ENCODE results near the gene RNF121.

RNF121 gene

DNA sequence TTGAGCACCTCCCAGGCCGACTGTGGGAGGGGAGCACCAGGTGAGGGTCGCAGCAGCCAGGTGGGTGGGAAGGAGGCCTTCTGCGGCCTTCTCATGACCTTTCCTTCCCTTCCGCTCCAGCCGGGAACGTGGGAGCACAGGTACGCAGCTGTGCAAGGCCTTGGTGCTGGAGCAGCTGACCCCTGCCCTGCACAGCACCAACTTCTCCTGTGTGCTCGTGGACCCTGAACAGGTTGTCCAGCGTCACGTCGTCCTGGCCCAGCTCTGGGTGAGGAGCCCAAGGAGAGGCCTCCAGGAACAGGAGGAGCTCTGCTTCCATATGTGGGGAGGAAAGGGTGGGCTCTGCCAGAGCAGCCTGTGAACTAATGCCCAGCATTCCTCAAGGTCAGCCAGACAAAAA, 72.4 kb downstream of the RNF121 start:
- TF ChIP-seq, protein P1, sequence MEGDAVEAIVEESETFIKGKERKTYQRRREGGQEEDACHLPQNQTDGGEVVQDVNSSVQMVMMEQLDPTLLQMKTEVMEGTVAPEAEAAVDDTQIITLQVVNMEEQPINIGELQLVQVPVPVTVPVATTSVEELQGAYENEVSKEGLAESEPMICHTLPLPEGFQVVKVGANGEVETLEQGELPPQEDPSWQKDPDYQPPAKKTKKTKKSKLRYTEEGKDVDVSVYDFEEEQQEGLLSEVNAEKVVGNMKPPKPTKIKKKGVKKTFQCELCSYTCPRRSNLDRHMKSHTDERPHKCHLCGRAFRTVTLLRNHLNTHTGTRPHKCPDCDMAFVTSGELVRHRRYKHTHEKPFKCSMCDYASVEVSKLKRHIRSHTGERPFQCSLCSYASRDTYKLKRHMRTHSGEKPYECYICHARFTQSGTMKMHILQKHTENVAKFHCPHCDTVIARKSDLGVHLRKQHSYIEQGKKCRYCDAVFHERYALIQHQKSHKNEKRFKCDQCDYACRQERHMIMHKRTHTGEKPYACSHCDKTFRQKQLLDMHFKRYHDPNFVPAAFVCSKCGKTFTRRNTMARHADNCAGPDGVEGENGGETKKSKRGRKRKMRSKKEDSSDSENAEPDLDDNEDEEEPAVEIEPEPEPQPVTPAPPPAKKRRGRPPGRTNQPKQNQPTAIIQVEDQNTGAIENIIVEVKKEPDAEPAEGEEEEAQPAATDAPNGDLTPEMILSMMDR (IDR thresholded peaks at IDR 0.05; ENCODE audit: low read depth, low read length, missing control alignments): no peak
- DNase-seq (ENCODE audit: extremely low read depth, low read depth): no peak

DNA sequence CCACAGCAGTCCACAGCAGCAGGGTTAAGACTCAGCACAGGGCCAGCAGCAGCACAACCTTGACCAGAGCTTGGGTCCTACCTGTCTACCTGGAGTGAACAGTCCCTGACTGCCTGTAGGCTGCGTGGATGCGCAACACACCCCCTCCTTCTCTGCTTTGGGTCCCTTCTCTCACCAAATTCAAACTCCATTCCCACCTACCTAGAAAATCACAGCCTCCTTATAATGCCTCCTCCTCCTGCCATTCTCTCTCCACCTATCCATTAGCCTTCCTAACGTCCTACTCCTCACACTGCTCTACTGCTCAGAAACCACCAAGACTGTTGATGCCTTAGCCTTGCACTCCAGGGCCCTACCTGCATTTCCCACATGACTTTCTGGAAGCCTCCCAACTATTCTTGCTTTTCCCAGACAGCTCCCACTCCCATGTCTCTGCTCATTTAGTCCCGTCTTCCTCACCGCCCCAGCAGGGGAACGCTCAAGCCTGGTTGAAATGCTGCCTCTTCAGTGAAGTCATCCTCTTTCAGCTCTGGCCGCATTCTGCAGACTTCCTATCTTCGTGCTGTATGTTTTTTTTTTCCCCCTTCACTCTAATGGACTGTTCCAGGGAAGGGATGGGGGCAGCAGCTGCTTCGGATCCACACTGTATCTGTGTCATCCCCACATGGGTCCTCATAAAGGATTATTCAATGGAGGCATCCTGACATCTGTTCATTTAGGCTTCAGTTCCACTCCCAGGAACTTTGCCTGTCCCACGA, 73.2 kb downstream of the RNF121 start:
- H3K4me3 ChIP-seq (replicated peaks; ENCODE audit: low read depth, low read length): no peak overlapping the region
- DNase-seq (ENCODE audit: extremely low read depth, low read depth): no peak
- TF ChIP-seq, protein P1 (IDR thresholded peaks at IDR 0.05; ENCODE audit: low read depth, low read length, missing control alignments): no peak

More for the DNA sequence above, 72.4 kb downstream of the RNF121 start:
- no peak overlapping the region for H3K4me3 ChIP-seq (replicated peaks; ENCODE audit: low read depth, low read length)

DNA sequence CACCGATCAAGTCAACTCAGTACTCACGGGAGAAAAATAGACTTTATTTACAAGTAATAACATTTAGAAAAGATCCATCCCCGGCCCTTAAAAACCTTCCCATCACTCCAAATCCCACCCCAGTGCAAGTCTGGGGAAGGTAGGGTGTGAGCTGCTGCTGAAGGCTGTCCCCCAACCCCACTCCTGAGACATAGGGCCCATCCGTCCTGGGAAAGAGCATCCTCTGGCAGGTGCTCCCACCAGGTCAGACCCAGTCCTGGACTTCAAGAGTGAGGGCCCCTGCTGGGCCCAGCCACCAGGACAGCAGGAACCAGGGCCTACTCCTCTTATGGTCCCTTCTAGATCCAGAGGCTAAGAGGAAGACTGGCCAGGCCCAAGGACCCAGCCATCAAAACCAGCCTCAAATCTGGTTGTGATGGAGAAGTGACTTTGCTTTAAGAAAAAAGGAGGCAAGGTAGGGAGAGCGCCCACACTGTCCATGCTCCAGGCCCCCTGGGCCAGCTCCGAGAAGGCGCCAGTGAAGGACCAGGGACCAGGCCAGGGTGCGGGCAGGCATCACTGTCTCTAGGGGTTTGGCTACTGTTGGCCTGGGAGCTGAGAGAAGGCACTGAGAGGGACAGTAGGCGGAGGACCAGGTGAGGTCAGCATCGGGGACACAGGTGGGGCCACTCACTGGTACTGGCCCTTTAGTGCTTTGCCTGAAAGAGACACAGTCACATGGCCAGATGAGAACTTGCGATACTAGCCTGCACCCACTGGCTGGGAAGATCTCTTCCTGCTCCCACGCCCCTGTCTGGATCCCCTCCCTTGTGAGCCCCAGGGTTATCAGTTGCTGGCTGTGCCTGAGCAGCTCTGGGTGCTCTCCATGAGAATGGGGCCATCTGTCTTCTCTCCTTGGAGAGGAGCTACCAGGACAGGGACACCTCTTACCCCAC, 74.3 kb downstream of the RNF121 start:
- no peak overlapping the region for H3K4me3 ChIP-seq (replicated peaks; ENCODE audit: low read depth, low read length)
- TF ChIP-seq, protein P1 (IDR thresholded peaks at IDR 0.05; ENCODE audit: low read depth, low read length, missing control alignments): no peak
- DNase-seq (ENCODE audit: extremely low read depth, low read depth): no peak

DNA sequence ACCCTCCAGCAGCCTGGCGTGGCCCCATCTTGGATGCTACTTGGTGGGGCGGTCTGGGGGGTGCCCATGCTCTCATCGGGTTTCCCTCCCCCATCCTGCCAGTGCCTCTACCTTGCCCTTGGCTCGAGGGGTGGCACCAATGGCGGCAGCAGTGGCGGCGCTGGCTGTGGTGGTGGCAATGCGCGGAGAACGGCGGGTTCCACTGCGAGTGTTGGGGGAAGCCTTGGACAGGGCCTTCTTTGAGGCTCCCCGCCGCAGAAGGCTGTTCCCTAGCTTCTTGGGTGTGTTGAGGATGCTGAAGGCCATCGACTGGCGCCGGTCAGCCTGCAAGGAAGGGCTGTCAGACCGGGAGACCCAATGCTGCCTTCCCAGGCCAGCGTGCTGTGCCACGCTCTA, 74.9 kb downstream of the RNF121 start:
- TF ChIP-seq, protein P1 (IDR thresholded peaks at IDR 0.05; ENCODE audit: low read depth, low read length, missing control alignments): no peak
- no peak overlapping the region for H3K4me3 ChIP-seq (replicated peaks; ENCODE audit: low read depth, low read length)
- no peak for DNase-seq (ENCODE audit: extremely low read depth, low read depth)

DNA sequence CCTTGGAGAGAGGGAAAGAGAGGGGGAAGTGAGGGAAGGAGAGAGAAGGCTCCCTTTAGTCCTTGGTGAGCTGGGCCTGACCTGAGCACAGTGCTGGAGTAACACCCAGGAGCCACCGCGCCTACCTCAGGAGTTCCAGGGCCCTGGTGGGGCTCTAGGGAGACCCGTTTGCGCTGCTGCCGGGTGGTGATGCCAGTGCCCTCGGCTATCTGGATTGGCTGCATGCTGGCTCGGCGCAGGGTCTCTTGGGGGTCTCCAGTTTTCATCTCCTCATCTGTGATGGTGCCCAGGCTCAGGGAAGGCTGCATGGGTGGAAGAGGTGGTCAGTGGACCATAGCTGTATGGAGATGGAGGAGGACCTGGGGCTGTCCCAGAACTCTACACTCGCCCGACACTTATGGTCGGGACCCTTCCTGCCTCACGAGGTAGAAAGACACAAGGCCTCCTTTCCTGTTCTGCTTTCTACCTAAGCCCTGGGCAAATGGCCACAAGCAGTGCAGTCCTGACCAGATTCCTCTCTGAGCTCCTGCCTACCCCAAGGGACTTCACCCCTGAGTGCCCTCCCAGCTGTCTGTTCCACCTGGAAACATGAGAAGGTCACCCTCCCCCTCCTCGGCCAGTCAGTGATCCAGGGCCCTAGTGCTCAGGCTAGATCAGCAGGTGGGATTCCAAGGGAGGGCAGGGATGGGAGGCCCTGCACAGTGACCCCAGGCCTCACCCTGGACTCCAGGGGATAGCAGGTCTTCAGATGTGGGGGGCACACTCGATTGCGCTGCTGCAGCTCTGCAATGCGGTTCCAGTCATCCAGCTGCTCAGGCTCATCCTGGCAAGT, 75.9 kb downstream of the RNF121 start:
- no peak overlapping the region for H3K4me3 ChIP-seq (replicated peaks; ENCODE audit: low read depth, low read length)
- no peak for DNase-seq (ENCODE audit: extremely low read depth, low read depth)
- TF ChIP-seq, protein P1 (IDR thresholded peaks at IDR 0.05; ENCODE audit: low read depth, low read length, missing control alignments): no peak
